Caki2 (cell line): Measurements from ENCODE around the gene DDX31. TPM values are rescaled to one million over a fixed set of nuclear protein-coding genes. Genes with fewer than 3 reads are reported as not detected.
"Not testable (repeated sequence)": the region's sequence is repeated elsewhere in the genome, so short reads cannot be mapped to it uniquely, and the experiment has no call there.

Experiments
- DNase-seq: peaks from one replicate; pipeline ENCODE4 v3.0.0-alpha.2; 2015; ENCODE audit warnings: low read depth
- in situ Hi-C: cut with HindIII; loops from 2 replicates; pipeline ENCODE4 v1.10.0; 2016; ENCODE audit warnings: low sequenced_read_pairs, low pct_unique_long_range_greater_than_20kb, mixed read lengths
- total RNA-seq: library from RNA; depleted of rRNA; stranded (reverse); fragments of >200 nt; shearing (Covaris generic); gene quantifications from 2 replicates; pipeline ENCODE4 v1.2.3, GENCODE V29; 2014; ENCODE audit warnings: low replicate concordance

DDX31 gene
- total RNA-seq, 1 experiment from 2014 or later = 14.2 TPM

DNA sequence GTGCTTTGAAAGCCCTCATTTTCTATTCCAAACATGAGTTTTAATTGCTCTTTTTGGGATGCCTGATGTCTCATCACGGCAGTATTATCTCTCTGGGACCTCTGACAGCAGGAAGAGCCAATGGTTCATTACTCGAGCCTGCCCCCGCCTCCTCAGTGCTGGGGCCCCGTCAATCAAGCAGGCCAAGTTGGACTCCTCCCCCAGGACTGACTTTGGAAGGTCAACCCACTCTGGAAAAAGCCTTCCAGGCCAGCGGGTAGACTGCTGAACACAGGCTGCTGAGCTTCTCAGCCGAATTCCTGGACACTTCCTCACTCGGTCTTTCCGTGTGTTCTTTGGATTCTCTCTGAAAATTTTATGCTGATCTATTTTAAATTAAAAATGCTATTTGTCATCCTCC is 96.9 kb downstream of the DDX31 start:
- in situ Hi-C loops = no loop called here
- DNase-seq = no peak

DNA sequence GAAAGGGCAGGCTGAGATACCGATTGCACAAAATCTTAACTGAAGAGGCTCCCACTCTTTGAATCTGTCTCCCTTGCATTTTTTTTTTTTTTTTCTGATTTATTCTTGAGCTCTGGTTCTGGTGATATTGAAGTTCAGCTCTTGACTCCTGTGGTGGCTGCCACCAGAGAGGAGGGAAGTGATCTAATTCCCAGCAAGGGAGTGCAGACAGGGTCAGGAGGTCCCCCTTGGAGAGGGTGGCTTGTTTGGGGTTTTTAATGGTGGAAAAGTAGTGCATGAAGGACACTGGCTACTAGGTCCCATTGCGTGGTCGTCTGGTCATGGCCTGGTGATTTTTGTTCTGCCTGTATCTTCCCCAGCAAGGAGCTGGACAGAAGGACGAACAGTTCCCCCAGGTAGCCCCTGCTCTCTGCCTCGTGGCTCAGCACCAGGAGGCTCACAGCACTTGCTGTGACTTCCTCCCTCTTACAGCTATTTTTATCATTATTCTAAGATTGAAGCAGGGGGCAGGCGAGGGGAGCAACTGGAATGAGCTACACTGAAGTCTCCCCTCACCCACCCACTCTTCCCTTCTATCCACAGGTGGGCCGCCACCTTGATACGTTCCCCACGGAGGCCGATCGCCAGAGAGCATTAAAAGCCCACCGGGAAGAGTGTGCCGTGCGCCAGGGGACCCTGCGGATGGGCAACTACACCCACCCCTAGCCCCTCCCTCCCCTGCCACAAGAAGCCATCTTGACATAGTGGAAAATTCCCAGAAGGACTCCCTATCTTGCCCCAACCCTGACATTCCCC is 97.8 kb downstream of the DDX31 start:
- in situ Hi-C loops = no loop called here
- no peak for DNase-seq

DNA sequence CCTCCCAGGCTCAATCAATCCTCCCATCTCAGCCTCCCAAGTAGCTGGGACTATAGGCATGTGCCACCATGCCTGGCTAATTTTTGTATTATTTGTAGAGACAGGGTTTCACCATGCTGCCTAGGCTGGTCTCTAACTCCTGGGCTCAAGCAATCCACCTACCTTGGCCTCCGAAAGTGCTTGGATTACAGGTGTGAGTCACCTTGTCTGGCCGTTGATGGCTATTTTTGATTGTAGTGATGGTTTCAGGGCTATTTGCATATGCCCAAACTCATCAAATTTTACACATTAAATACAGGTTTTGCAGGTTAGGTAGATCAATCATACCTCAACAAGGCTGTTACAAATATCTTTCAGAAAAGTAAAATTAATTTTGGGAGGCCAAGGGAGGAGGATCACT is 101.0 kb downstream of the DDX31 start:
- DNase-seq, in situ Hi-C loops: not testable (repeated sequence)

DNA sequence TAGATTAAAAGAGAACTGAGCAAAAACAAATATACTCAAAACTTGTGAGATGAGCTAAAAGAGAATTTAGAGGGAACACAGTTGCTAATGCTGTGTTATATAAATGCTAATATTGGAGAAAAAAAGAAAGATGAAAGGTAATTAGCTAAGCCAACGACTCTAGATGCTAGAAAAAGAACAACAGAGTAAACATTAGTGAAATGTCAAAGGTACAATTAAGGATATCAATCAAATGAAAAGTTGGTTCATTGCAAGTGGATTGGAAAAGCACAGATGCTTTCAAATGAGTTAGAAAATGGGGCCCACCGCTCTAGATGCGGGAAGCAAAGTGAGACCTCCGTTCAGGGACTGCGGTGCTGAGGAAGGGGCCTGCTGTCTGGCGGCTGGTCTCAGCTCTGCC is 105.3 kb downstream of the DDX31 start:
- in situ Hi-C loops = no loop called here

DNA sequence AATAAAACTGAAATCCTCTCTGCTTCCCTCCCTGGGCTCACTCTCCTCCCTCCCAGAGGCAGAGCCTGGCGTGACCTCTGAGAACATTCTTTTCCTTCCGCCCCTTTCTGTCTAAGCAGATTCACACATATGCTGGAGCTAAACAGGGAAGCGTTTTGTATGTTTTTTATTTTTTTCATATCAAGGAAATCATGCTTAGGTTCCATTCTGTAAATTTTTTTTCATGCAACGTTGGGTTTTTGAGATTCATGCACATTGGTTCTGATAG is 107.5 kb downstream of the DDX31 start:
- in situ Hi-C loops = no loop called here
- no peak for DNase-seq

More for the DNA sequence above, 105.3 kb downstream of the DDX31 start:
- no peak for DNase-seq

DNA sequence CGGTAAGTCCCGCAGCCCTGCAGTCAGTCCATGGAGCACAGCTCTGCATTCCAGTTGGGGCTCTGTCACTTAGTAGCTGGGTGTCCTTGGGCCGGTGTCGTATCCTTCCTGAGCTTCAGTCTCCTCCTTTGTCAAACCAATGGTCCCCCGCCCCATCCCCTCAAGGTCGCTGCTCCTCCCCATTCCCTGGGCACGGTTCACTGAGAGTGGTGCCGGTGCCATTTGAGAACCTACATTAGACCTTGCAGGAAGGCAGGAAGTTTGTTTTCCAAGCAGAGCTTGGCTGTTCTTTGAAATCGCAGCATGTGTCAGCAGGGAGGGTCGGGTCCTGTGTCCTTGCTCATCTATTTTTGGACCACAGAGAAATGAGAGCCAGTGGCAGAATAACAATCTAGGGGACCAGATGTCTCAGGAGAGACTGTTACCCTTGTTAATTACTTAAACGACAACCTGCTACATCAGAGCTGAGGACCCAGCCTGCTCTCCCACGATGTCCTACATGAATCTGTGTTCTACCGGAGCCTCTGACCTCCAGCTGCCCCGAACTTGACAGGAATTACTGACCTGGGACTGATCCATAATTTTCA is 109.1 kb downstream of the DDX31 start:
- no peak for DNase-seq
- in situ Hi-C loops = no loop called here

DNA sequence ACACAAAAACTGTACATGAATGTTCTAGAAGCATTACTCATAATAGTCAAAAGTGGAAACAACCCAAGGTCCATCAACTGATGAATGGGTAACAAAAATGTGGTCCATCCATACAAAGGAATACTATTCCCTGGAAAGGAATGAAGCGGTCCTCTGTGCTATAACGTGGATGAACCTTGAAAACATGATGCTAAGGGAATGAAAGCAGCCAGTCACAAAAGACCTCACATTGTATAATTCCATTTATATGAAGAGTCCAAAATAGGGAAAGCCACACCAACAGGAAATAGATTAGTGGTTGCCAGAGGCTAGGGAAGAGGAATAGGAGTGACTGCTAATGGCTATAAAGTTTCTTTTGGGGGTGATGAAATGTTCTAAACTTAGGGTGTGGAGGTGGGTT is 110.1 kb downstream of the DDX31 start:
- in situ Hi-C loops = no loop called here
- no peak for DNase-seq

DNA sequence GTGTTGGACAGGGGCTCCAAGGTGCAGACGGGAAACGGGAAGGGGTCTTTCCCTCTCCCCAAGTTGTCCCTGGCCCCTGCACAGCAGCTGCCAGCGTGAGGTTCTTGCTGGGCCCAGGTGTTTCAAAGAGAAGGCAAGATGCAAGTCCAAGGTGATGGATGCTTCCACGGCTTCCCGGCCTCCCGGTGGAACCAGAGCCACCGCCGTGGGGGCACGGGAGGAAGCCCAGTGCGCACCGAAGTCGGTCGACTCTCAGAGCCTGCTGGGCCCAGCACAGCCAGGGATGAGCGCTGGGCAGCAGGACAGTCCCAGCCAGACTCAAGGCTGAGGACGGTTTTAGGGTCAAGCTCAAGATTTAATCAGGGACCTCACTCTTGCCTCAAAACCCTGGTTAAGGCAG is 112.6 kb downstream of the DDX31 start:
- no peak for DNase-seq
- in situ Hi-C loops = no loop called here

DNA sequence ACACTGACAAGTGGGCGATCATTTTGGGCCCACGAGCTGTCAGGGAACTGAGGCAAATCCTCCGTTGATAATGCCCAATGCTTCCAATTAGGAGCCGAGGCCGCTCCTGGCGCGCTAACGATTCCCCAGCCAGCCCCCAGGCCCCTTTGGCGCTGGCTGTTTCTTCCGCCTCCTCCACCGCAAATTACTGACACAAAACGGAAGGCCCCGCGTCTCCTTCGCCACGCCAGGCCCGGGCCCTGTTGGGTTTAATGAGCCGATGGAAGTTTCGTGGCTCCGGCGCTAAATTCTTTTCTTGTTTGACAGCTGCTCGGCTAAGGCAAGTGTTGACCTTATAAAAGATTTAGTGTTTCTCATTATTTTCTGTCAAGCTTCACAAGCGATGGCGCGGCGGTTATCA is 113.1 kb downstream of the DDX31 start:
- DNase-seq = no peak
- in situ Hi-C loops = no loop called here

DNA sequence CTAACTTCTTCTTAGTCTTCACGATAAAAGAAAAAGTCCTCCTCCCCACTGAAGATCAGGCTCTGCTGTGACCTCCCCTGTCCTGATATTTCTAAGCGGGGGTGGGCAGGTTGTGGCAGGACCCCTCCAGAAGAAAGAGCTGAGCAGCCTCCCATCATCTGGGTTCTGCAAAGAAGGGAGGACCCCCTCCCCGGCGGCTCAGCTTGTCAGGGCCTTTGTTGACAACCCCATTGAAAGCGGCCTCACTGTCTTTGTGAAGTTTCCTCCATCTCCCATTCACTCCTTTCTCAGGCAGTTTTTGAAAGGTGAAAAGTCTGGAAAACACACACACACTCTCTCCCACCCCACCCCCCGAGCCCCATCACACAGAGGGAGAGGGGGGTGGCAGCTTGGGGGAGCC is 113.5 kb downstream of the DDX31 start:
- DNase-seq = no peak
- in situ Hi-C loops = no loop called here

DNA sequence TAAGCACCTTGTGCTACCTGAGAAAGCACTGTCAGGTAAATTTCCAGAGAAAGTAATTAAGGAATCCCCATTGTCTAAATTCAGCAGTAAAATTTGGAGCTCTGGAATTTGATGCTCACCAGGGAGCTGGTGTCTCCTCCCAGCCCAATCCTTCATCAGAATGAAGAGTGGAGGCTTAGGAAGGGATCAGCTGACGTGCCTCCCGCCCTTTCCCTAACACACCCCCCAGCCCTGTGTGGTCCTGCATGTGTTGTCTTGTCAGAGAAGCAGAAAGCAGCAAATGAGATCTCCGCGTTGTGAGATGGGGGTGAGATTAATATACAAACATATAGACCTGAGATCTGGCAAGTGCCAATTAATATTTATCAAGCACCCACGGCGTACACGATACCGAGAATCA is 114.3 kb downstream of the DDX31 start:
- DNase-seq = no peak
- in situ Hi-C loops = no loop called here

DNA sequence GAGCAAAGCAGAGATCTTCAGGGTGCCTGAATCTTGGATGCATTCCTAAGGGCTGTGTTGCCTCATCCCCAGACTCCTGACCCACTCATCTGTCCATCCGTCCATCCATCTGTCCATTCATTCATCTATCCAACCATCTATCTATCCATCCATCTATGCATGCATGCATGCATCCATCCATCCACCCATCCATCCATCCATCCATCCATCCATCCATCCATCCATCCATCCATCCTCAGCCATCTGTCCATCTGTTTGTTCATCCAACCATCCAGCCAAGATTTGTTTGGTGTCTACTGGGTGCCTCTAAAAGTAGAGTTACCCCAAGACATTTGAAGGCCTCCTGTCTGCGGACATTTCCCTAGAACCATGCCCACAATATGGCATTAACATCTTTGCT is 115.0 kb downstream of the DDX31 start:
- no peak for DNase-seq
- in situ Hi-C loops = no loop called here

DNA sequence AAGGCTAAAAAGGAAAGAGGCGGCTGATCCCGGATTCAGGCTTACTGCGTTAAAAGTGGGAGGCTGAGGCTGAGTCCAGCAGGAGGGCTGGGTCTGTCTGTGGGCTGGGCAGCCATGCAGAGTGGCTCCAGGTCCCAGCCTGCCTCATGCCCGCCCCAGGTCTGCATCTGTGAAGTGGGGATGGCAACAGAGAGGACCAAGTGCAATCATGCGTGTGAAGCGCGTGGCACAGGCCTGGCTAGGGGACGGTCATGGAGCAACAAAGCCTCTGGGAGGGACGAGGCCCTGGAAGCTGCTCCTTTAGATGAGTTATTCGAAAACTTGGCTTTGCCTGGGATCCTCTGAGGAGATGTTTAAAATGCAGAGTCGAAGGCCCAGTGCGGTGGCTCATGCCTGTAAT is 117.7 kb downstream of the DDX31 start:
- no peak for DNase-seq
- in situ Hi-C loops = no loop called here

DNA sequence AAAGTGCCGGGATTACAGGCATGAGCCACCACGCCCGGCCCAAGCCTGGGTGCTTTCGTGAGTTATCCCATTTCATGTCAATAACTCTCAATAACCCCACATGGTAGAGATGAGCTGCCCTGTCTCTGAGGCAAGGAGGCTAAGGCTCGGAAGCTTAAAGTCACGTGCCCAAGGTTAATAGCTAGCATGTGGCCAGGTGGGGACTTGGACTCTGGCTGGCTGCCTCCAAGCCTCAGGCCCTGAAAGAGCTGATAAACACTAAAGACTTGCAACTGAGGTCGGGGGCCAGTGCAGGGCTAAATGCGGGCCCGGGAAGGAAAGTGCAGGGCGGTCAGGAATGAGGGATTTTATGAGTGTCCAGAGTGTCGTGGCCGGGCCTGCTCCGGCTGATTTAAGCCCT is 118.2 kb downstream of the DDX31 start:
- DNase-seq = no peak
- in situ Hi-C loops = no loop called here

DNA sequence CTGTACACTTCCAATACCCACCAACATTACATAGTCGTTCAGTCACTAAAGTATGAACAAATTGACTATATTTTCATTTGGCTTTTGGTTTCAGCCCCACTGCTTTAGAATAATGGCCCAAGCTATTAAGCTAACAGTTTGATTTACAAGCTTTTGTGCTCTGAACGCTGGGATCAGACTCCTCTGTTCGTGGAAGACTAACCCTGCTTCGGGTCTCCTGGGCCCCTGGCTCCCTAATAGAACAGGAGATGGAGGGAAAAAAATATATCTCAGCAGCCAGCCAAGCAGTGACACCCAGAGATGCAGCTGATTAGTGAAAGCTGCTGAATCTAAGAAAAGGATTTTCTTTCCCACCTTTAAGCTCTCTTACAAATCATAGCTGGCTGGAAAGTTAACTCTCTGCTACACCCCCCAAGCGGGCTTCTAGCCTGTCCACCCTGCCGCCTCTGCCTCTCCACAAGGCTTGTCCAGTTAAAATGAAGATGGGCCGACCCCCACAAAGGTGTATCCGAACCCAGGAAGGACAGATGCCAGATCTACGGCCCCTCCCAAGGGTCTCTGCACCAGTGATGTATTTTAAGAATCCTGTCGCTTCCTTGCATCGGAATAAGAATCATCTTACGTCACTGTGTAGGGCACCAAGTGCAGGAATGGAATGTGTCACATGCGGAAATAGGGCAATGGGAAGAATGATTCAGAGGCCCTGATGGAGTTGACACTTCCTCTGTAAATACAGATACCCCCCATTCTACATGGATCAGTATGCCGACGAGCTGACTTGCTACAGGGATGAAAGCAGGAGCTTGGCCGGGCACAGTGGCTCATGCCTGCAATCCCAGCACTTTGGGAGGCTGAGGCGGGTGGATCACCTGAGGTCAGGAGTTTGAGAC is 120.8 kb downstream of the DDX31 start:
- in situ Hi-C loops = no loop called here
- DNase-seq = no peak

DNA sequence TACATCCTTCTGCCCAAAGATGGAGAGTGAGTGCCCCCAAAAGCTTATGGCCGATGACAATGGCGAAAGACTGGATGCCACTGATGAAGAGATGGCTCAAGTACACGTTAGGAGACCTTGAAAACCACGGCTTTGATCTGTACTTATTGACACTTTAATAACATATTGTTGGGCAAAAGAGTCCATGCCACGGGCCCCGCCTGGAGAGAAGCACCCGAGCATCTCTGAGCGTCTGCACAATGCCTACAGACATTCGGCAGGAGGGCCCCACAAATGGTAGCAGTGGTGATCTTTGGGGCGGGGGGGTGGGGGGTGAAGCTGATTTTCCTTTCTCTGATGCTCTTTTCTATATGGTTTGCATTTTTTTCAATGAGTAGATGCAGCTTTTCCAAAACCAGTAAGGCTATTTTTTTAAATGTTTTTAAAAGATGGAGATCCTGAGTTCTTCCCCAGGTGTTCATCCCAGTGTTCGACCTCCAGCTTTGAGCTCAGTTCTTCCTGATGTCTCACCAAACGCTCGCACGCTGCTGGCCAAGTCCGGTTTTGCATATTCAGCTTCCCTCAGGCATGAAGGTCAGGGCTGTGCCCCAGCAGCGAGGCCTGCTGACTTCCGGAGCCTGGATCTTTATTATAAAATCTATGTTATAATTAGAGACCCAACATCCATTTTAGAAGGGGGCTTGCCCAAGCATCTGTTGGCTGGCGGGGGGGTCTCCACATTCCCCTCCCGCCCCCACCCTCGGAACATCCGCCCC is 121.6 kb downstream of the DDX31 start:
- in situ Hi-C loops = no loop called here
- no peak for DNase-seq

DNA sequence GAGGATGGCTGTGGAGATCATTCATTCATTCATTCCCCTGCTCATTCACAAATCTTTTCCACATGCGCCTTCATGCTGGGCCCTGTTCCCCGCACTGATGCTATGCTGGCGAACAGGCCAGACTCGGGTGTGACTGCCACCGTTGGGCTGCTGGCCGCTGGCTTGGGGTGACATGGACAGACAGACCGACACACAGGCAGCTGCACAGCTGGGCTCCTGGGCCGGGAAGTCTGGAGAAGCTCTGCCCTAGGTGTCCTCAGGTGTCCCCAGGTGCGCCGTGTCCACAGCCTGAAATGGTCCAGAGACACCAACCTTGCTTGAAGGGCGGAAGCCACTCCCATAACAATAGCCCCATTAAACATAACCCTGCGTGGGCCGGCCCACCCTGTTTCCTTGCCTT is 122.3 kb downstream of the DDX31 start:
- no peak for DNase-seq
- in situ Hi-C loops = no loop called here

DNA sequence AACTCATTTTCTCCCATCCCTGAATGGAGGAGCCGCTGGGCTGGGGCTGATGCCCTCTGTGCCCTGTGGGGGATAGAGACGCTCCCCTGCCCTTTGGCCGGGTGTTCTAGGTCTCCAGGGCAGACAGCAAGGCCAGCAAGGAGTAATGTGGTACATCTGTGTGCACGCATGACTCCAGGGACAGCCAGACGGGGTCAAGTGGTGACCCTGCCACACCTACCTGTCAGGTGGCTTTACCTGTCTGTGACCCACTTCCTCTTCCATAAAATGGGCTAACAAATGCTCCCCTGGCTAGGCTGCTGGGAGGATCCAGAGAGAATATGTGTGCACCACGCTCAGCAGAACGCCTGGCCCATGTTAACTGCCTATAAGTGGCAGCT is 122.7 kb downstream of the DDX31 start:
- in situ Hi-C loops = no loop called here
- no peak for DNase-seq
